ENCODE results near the gene DDX11. TPM values are rescaled to one million over a fixed set of nuclear protein-coding genes. Genes with fewer than 3 reads are reported as not detected.
"Not testable (repeated sequence)": the region's sequence is repeated elsewhere in the genome, so short reads cannot be mapped to it uniquely, and the experiment has no call there.

DDX11 gene
- total and polyA plus RNA-seq, 2 of the 4 experiments (the other 2 are of a cell fraction): 10.8 to 17.6 TPM

GRCh38 chr12:31096251-31097065 lies 22.8 kb downstream of the DDX11 start:
- H2BK20ac ChIP-seq (ENCODE audit: low read depth, low read length); H3K56ac ChIP-seq (ENCODE audit: extremely low read depth, insufficient read depth, low read length); H3K4me2 ChIP-seq (ENCODE audit: low read depth, low read length); H2AFZ ChIP-seq (replicated peaks; ENCODE audit: low read length, poor library complexity); CTCF ChIA-PET; H3K79me1 ChIP-seq (ENCODE audit: low read depth in 1 of 2, low read length in 2 of 2); H2AK5ac ChIP-seq (ENCODE audit: low read depth, low read length); H3K14ac ChIP-seq (replicated peaks; ENCODE audit: low read depth, low read length); H3K23ac ChIP-seq (ENCODE audit: low read depth, low read length); H4K8ac ChIP-seq (ENCODE audit: low read depth in 2 of 2, low read length in 2 of 2); H4K20me1 ChIP-seq (ENCODE audit: insufficient read depth, low read length); H3K4me1 ChIP-seq (ENCODE audit: control insufficient read depth, insufficient read depth, low read length); H3K27me3 ChIP-seq (ENCODE audit: control insufficient read depth, insufficient read depth, low read length); POLR2A ChIA-PET (ENCODE audit: unreplicated experiment); H4K5ac ChIP-seq (ENCODE audit: low read depth, low read length); H3K18ac ChIP-seq (ENCODE audit: low read depth, low read length); H3K27ac ChIP-seq (ENCODE audit: insufficient read depth, low read length); H3K9me1 ChIP-seq (ENCODE audit: insufficient read depth, low read length); intact Hi-C loops (cut with micrococcal nuclease); H3K9me3 ChIP-seq (ENCODE audit: control insufficient read depth, insufficient read depth, low read length); H2BK5ac ChIP-seq (ENCODE audit: low read depth, low read length, poor library complexity, severe bottlenecking); H3K4me3 ChIP-seq (ENCODE audit: insufficient read depth, low read depth, low read length); H2BK120ac ChIP-seq (ENCODE audit: low read depth, low read length); H2BK15ac ChIP-seq (ENCODE audit: low read depth, low read length); dilution Hi-C loops (cut with HindIII; ENCODE audit: low sequenced_read_pairs, unreplicated experiment); H4K91ac ChIP-seq (ENCODE audit: insufficient read depth, low read depth, low read length); in situ Hi-C loops (cut with MboI; ENCODE audit: low sequenced_read_pairs); ATAC-seq (ENCODE audit: low read depth); DNase-seq; H3K36me3 ChIP-seq (ENCODE audit: control insufficient read depth, insufficient read depth, low read length); H3K4ac ChIP-seq (ENCODE audit: low read depth, low read length); H3K9ac ChIP-seq (ENCODE audit: low read depth, low read length); H2AK9ac ChIP-seq (replicated peaks; ENCODE audit: low read depth, low read length, poor library complexity); BruUV-seq (replicated peaks): not testable (repeated sequence)
- whole genome bisulfite sequencing, 2 experiments (ENCODE audit: extremely low coverage in 2 of 2, insufficient read length in 1 of 2): no CpG with 5 or more reads among the region's 19 CpGs

DNA sequence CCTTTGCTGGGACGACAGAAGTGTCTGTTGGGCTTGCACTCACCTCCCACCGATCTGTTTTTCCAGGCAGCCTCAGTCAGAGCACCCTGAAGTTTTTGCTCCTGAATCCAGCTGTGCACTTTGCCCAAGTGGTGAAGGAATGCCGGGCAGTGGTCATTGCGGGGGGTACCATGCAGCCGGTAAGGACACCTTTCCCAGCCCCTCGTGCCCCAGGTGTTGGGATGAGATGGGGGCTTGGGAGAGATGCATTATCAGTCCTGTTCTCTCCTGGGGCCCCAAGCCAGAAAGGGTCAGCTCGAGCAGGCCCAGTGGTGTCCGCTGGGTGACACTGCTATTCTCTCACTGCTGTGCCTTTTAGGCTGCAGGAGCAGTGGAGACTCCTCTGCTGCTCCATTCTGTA lies 24.2 kb downstream of the DDX11 start:
- H3K18ac ChIP-seq (ENCODE audit: low read depth, low read length); H2BK15ac ChIP-seq (ENCODE audit: low read depth, low read length); H2AFZ ChIP-seq (replicated peaks; ENCODE audit: low read length, poor library complexity); H4K5ac ChIP-seq (ENCODE audit: low read depth, low read length); CTCF ChIA-PET; H3K27me3 ChIP-seq (ENCODE audit: control insufficient read depth, insufficient read depth, low read length); H3K9ac ChIP-seq (ENCODE audit: low read depth, low read length); H3K14ac ChIP-seq (replicated peaks; ENCODE audit: low read depth, low read length); H3K79me1 ChIP-seq (ENCODE audit: low read depth in 1 of 2, low read length in 2 of 2); H3K27ac ChIP-seq (ENCODE audit: insufficient read depth, low read length); BruUV-seq (replicated peaks); ATAC-seq (ENCODE audit: low read depth); H3K36me3 ChIP-seq (ENCODE audit: control insufficient read depth, insufficient read depth, low read length); H2BK5ac ChIP-seq (ENCODE audit: low read depth, low read length, poor library complexity, severe bottlenecking); H3K56ac ChIP-seq (ENCODE audit: extremely low read depth, insufficient read depth, low read length); H3K4me1 ChIP-seq (ENCODE audit: control insufficient read depth, insufficient read depth, low read length); H3K4me3 ChIP-seq (ENCODE audit: insufficient read depth, low read depth, low read length); H3K23ac ChIP-seq (ENCODE audit: low read depth, low read length); dilution Hi-C loops (cut with HindIII; ENCODE audit: low sequenced_read_pairs, unreplicated experiment); H3K4me2 ChIP-seq (ENCODE audit: low read depth, low read length); H2BK120ac ChIP-seq (ENCODE audit: low read depth, low read length); H4K20me1 ChIP-seq (ENCODE audit: insufficient read depth, low read length); H3K9me3 ChIP-seq (ENCODE audit: control insufficient read depth, insufficient read depth, low read length); in situ Hi-C loops (cut with MboI; ENCODE audit: low sequenced_read_pairs); DNase-seq; intact Hi-C loops (cut with micrococcal nuclease); H2AK9ac ChIP-seq (replicated peaks; ENCODE audit: low read depth, low read length, poor library complexity); H4K91ac ChIP-seq (ENCODE audit: insufficient read depth, low read depth, low read length); H3K4ac ChIP-seq (ENCODE audit: low read depth, low read length); POLR2A ChIA-PET (ENCODE audit: unreplicated experiment); H3K9me1 ChIP-seq (ENCODE audit: insufficient read depth, low read length); H2AK5ac ChIP-seq (ENCODE audit: low read depth, low read length); H4K8ac ChIP-seq (ENCODE audit: low read depth in 2 of 2, low read length in 2 of 2); H2BK20ac ChIP-seq (ENCODE audit: low read depth, low read length): not testable (repeated sequence)
- 100% methylated on average over 4 of the region's 8 CpGs; no CpG with 5 or more reads in 1 of the 2 experiments for WGBS, 2 experiments (ENCODE audit: extremely low coverage in 2 of 2, insufficient read length in 1 of 2)

All from IMR-90 (cell line).